Activated naive CD8-positive, alpha-beta T cell treated with anti-CD3 and anti-CD28 coated beads, Interleukin-2, amount 10 ng/mL, durations not matched to agents 7 days and 5 days (primary cell): Measurements from ENCODE around the gene EPHB2. TPM values are rescaled to one million over a fixed set of nuclear protein-coding genes. Genes with fewer than 3 reads are reported as not detected.

Experiments
- ATAC-seq: fragments of 150-1000 bp; cut with Tn5 transposase; one replicate; pipeline ENCODE4 v1.10.0; 2021; ENCODE audit warnings: low read depth, moderate library complexity
- POLR2A ChIA-PET: fragments of 350-600 bp; sonication (Branson Sonifier 250); formaldehyde crosslinking; loops from one replicate; lab custom pipeline; 2021; ENCODE audit warnings: antibody characterized with exemption; lab: Charles Lee
- DNase-seq: peaks from one replicate; pipeline ENCODE4 v3.0.0; 2021
- H3K27ac Mint-ChIP-seq: one replicate; pipeline ENCODE4 v1.8.0; 2022; ENCODE audit warnings: mild to moderate bottlenecking, mixed read lengths
- H3K27me3 Mint-ChIP-seq: one replicate; pipeline ENCODE4 v1.8.0; 2022; ENCODE audit warnings: mild to moderate bottlenecking, moderate library complexity, mixed read lengths
- H3K36me3 Mint-ChIP-seq: one replicate; pipeline ENCODE4 v1.8.0; 2021; ENCODE audit warnings: mild to moderate bottlenecking, mixed read lengths
- H3K4me1 Mint-ChIP-seq: one replicate; pipeline ENCODE4 v1.8.0; 2021; ENCODE audit warnings: mixed read lengths
- H3K4me3 Mint-ChIP-seq: one replicate; pipeline ENCODE4 v1.8.0; 2022; ENCODE audit warnings: mild to moderate bottlenecking, moderate library complexity, mixed read lengths
- H3K9me3 Mint-ChIP-seq: one replicate; pipeline ENCODE4 v1.8.0; 2021; ENCODE audit warnings: mixed read lengths
- total RNA-seq, 2 experiments: library from RNA; stranded (reverse); gene quantifications; one replicate each; pipeline ENCODE4 v1.2.3, GENCODE V29; 2021

The EPHB2 gene
- total RNA-seq, 2 experiments from 2014 or later = 0.25 to 0.26 TPM

DNA sequence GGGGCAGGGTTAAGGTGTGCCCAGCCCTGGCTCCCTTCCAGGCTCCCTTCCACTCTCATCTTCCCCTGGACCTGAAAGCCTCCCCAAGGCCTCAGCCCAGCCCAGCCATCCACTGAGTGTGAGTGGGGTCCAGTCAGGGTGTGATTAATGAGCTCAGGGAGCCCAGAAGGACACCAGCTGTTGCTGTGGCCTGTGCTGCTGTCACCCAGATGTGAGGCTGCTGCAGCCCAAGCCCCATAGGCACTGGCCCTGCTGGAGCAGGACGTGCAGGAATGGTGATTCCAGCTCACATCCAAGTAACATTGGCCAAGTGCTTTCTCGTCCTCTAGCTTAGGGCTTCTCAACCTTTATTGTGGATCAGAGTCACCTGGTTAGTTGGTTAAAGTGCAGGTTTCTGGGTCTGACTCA lies 77.6 kb downstream of the EPHB2 start:
- Mint-ChIP-seq H3K27ac (no peak overlapping the region), H3K4me1 (no peaks in the 10 kb centered on the region), H3K9me3 (no peaks in the 10 kb centered on the region), H3K27me3 (peaks cover 6% of the 10 kb centered on the region), H3K4me3 (no peak overlapping the region), H3K36me3 (no peaks in the 10 kb centered on the region)
- no peak for DNase-seq
- POLR2A ChIA-PET = no interaction called here
- ATAC-seq = no peak

DNA sequence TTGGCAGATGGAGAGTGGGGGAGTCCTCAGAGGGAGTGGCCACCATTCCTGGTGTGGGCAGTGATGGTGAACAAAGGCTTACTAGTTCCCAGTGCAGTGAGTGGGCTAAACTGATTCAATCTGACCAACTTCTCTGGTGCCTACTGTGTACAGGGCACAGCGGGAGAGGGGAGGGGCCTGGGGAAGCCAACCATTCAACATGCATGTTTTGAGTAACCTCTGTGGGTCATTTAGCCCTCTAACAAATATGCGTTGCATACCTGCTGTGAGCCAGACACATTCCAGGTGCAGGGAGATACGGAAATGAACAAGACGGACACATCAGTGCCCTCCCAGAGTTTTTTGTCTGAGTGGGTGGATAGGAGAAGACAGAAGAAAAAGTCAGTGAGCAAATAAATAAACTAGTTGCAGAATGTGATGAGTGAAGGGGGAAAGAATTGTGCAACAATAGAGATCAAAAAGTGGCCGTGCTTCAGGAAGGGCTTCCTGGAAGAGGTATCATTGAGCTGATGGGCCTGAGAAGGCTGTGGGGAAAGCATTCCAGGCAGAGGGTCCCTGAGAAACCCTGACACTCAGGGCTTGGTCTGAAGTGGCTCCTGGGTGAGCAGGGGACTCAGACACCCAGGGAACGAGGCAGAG lies 78.8 kb downstream of the EPHB2 start:
- POLR2A ChIA-PET = no interaction called here

DNA sequence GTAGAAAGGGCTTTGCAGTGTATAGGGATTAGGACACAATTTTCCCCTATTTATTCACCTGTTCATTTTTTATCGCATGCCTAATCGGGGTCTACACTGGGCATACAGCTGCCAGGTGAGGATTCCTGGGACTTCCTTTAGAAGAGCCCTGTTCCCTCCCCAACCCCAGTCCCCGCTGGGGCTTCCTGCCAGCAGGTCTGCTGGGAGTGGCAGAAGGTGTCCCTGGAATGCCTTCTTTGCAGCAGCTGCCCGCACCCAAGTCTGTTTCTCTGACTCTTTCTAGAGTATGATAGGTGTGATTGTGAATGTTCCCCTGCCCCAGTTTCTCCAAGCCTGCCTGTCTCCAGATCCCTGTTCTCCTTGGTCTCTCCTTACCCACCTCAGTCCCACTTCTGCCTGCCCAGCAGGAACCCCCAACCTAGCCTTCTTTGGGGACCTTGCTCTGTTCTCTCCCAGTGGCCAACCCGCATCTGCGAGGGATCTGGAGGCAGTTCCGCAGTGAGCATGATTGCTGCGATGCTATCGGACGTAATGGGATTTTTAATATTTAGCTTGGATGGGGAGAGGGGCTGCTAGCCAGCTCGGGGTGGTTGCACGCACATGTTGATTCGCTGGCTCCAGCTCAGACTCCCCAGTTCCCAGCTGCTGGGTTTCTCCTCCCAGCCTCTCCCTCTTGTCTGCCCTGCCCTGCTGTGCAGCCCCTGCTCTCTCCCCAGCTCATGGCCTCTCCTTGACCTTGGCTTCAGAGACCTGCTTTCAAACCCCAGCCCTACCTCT lies 79.8 kb downstream of the EPHB2 start:
- no peaks in the 10 kb centered on the region for H3K4me1 Mint-ChIP-seq
- DNase-seq = no peak
- no peak for ATAC-seq
- no peak overlapping the region for H3K27ac Mint-ChIP-seq
- no peak overlapping the region for H3K4me3 Mint-ChIP-seq
- H3K9me3 Mint-ChIP-seq = no peaks in the 10 kb centered on the region
- no peaks in the 10 kb centered on the region for H3K36me3 Mint-ChIP-seq
- H3K27me3 Mint-ChIP-seq = peaks cover 6% of the 10 kb centered on the region
- POLR2A ChIA-PET = no interaction called here

More for the DNA sequence above, 78.8 kb downstream of the EPHB2 start:
- Mint-ChIP-seq H3K36me3 (no peaks in the 10 kb centered on the region), H3K27me3 (peaks cover 6% of the 10 kb centered on the region), H3K4me3 (no peak overlapping the region), H3K9me3 (no peaks in the 10 kb centered on the region), H3K27ac (no peak overlapping the region), H3K4me1 (no peaks in the 10 kb centered on the region)
- no peak for ATAC-seq
- DNase-seq = no peak

DNA sequence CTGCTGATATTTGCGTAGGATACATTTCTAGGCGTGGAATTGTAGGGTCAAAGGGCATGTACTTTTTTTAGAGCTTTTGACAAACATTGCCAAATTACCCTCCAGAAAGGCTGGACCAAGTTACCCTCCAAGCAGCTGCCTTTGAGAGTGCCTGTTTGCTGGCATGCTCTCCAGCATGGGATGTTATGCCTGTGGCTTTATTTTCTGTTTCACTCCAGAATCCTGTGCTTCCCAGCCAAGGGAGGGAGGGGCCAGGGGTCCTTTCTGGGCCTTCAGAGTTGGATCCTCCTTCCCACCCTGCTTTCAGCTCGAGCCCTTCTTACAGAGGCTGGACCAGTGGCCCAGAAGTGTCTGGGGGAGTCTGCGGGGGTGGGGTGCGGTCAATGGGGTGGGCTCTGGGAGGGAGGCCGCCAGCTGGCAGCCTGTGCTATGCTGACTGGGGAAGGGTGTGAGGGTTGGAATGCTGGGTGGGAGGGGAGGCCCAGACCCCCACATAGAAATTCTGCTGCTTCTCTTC lies 81.2 kb downstream of the EPHB2 start:
- peaks cover 5% of the 10 kb centered on the region for H3K27me3 Mint-ChIP-seq
- ATAC-seq (no peak), DNase-seq (no peak)
- H3K4me3 Mint-ChIP-seq = no peak overlapping the region
- POLR2A ChIA-PET = no interaction called here
- H3K4me1 Mint-ChIP-seq = no peaks in the 10 kb centered on the region
- no peaks in the 10 kb centered on the region for H3K9me3 Mint-ChIP-seq
- no peaks in the 10 kb centered on the region for H3K36me3 Mint-ChIP-seq
- no peak overlapping the region for H3K27ac Mint-ChIP-seq

DNA sequence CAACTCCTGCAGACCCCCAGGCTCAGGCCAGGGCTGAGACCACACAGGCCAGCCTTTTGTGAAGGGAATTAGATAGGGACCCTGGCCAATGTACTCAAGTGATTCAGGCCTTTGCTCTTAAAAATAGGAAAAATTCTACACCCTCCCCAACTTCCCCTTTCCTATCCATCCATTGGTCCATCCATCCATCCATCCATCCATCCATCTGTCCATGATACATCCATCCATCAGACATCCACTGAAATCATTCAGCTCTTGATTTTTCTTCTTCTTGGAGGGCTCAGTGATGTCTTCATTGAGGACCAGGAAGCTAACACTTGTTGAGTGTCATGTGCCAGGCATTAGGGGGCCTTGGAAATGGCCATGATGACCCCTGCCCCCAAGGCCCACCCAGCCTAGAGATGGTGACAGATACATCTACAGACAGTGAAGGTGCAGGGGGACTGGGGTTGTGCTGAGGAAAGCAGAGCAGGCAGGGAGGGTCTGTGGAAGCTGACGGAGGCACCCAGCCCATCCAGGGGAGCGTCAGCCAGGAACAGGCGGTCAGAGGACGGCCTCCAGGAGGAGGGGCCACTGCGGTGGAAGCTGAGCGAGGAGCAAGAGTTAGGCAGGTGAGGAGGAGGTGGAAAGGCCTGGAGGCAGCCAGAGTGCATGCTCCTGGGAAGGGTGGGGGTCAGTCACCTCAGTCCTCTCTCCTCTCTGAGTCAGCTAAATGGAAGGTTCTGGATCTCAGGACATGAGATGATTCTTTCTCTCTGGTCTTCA lies 81.9 kb downstream of the EPHB2 start:
- no peak for ATAC-seq
- Mint-ChIP-seq H3K27ac (no peak overlapping the region), H3K4me1 (no peaks in the 10 kb centered on the region), H3K36me3 (no peaks in the 10 kb centered on the region), H3K9me3 (no peaks in the 10 kb centered on the region), H3K27me3 (no peaks in the 10 kb centered on the region), H3K4me3 (no peak overlapping the region)
- DNase-seq = no peak
- POLR2A ChIA-PET = no interaction called here

DNA sequence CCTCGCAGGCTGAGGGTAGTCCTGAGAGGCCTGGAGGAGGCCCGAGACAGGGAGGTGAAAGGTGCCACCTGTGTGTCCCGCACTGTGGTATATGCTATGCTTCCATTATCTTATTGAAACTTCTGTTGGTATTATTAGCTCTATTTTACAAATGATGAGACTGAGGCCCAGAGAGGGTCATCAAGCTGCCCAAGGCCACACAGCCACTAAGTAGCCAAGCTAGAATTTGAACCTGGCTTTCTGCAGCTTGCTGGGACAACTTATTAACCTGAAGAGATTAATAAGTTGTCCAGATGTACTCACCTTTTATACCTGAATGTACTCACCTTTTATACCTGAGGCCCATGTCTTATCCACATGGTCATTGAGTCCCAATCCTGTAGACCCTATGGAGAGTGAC lies 83.0 kb downstream of the EPHB2 start:
- Mint-ChIP-seq H3K4me1 (no peaks in the 10 kb centered on the region), H3K27ac (no peak overlapping the region), H3K9me3 (no peaks in the 10 kb centered on the region), H3K4me3 (no peak overlapping the region), H3K36me3 (no peaks in the 10 kb centered on the region), H3K27me3 (no peaks in the 10 kb centered on the region)
- ATAC-seq (no peak), DNase-seq (no peak)
- POLR2A ChIA-PET = no interaction called here

DNA sequence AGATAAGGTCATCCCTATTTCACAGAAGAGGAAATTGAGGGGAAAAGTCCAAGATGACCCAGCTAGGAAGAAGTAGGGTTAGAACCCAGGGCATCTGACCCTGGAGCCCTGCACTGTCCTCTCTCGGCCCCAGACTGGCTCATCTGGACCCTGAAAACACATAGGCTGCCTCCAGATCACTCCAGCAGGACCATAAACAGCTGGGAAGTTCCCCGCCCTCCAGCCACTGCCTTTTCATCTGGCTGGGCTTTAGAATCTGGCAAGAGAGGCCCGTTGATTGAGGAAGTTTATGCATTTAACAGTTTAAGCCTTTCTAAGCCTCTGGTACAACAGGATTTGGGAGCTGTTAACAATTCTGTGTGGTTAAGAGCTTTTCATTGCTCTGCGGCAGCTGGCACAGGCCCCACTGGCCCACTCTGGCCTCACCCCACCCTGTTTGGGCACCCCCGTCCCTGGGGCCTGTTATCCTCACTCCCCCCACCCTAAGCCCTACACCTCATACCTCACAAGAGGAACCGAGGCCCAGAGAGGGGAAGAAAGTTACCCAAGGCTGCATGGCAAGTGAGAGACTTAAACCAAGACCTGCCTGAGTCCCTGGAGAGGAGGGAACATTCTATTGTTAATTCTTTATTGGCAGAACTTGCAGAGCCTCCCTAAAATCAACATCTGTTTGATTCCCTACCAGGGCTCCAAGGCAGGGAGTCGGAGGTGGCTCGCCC lies 84.2 kb downstream of the EPHB2 start:
- Mint-ChIP-seq H3K4me3 (no peak overlapping the region), H3K27ac (no peak overlapping the region), H3K4me1 (no peaks in the 10 kb centered on the region), H3K27me3 (no peaks in the 10 kb centered on the region), H3K36me3 (no peaks in the 10 kb centered on the region), H3K9me3 (no peaks in the 10 kb centered on the region)
- DNase-seq (no peak), ATAC-seq (no peak)
- POLR2A ChIA-PET = no interaction called here

DNA sequence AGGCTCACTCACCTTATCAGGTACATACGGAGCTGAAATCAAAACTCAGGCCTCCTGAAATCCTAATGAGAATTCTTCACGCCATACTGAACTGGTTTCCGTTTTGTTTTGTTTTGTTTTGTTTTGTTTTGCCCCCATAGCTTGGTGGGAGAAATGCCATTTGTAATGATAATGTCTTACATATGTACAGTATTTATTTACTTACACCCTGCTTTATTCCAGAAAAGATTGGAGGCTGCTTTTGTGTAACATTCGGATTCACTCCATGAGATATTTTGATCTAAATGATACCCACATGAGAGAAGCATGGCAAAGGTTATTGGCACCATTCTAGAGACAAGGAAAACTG lies 84.7 kb downstream of the EPHB2 start:
- no peak overlapping the region for H3K4me3 Mint-ChIP-seq
- no peaks in the 10 kb centered on the region for H3K4me1 Mint-ChIP-seq
- no peak for DNase-seq
- ATAC-seq = no peak
- no peaks in the 10 kb centered on the region for H3K36me3 Mint-ChIP-seq
- no peak overlapping the region for H3K27ac Mint-ChIP-seq
- no peaks in the 10 kb centered on the region for H3K27me3 Mint-ChIP-seq
- POLR2A ChIA-PET = no interaction called here
- no peaks in the 10 kb centered on the region for H3K9me3 Mint-ChIP-seq

DNA sequence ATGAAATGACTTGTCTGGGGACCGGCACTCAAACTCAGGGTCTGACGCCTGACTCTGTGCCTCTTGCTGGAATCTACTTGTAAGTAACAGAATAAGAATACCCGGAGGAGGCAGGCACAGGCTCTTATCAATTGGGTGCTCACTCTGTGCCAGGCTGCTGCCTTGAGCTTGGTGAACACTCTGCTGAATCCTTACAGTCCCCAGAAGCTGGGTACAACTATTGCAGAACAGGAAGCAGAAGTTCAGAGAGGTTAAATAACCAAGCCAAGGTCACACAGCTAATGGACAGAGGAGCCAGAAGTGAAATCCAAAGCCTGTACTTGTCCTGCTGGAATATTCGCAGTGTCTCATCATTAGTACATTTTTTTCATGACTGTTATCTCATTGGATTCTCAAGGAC lies 86.0 kb downstream of the EPHB2 start:
- Mint-ChIP-seq H3K36me3 (no peaks in the 10 kb centered on the region), H3K4me3 (no peak overlapping the region), H3K27me3 (no peaks in the 10 kb centered on the region), H3K9me3 (no peaks in the 10 kb centered on the region), H3K4me1 (no peaks in the 10 kb centered on the region), H3K27ac (no peak overlapping the region)
- DNase-seq (no peak), ATAC-seq (no peak)
- POLR2A ChIA-PET = no interaction called here

DNA sequence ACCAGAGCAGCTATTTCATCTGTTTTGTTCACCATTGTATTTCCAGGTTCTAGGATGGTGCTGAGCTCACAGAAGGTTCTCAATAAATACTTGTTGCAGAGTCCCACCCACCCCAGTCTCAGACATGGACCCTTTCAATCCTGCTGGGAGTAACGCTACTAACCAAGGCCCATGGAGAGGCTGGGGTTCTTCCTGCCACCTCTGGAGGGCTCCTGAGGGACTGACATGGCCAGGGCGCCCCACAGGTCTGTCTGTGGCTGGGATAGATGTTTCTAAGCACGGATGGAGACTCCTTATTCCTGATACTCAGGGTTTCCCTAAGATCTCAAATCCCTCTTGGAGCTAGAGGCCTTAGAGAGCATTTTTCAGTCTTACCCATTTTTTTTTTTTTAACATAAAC lies 87.4 kb downstream of the EPHB2 start:
- Mint-ChIP-seq H3K4me1 (no peaks in the 10 kb centered on the region), H3K27me3 (no peaks in the 10 kb centered on the region), H3K9me3 (no peaks in the 10 kb centered on the region), H3K36me3 (no peaks in the 10 kb centered on the region), H3K4me3 (no peak overlapping the region), H3K27ac (no peak overlapping the region)
- ATAC-seq = no peak
- no peak for DNase-seq
- POLR2A ChIA-PET = no interaction called here

DNA sequence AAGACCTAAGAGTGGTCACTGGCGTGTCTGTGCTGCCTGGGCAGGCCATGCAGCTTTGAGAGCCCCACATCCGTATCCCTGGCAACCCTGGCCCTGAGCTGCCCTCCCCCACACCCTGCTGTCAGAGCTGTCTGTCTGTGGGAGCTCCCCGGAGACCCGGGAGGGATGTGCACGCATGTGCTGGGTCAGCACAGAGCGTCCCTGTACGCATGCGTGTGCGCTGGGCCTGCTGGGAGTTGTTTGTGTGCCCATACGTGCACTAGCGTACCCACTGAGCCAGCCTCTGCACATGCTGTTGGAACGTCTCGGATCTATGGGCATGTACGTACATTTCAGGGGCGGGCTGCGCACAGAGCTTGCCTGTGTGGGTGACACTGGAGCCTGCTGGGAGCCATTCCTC lies 89.3 kb downstream of the EPHB2 start:
- DNase-seq (no peak), ATAC-seq (no peak)
- Mint-ChIP-seq H3K4me3 (no peak overlapping the region), H3K27ac (no peak overlapping the region), H3K27me3 (peaks cover 2% of the 10 kb centered on the region), H3K4me1 (no peaks in the 10 kb centered on the region), H3K36me3 (no peaks in the 10 kb centered on the region), H3K9me3 (no peaks in the 10 kb centered on the region)
- POLR2A ChIA-PET = no interaction called here

DNA sequence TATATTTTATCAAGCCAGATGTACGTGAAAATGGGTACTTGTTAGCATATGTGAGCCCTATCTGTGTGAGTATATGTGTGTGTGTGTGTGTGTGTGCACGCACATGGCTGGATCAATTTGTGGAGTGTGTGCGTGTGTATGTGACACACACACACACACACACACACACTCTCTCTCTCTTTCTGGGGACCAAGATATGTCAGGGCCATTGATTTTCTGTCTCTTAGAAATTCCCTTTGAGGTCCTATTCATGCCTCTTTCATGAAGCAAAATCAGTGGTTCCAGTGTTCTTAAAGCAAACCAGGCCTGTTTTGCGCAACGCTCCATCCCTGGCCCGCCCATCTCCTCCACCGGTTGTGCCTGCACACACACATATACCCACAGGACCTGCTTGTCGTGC lies 90.0 kb downstream of the EPHB2 start:
- no peak for DNase-seq
- POLR2A ChIA-PET = no interaction called here

DNA sequence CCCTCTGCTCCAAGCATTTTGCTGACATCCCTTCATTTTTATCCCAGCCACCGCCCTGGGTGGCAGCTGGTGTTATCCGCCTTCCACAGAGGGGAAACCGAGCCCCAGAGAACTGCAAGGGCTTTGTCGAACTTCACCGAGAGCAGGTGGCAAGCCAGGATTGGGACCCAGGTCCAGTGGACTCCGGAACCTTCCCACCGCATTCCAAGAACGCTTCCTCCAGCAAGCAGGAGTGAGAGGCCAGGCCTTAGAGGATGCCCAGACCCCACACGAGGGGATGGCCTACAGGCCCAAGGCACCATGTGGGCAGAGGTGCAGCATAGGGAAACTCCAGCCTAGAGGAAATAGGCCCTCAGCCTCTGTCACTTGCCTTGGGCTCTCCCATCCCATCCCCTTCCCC lies 90.7 kb downstream of the EPHB2 start:
- Mint-ChIP-seq H3K9me3 (no peaks in the 10 kb centered on the region), H3K27me3 (peaks cover 2% of the 10 kb centered on the region), H3K36me3 (no peaks in the 10 kb centered on the region), H3K4me1 (no peaks in the 10 kb centered on the region), H3K4me3 (no peak overlapping the region), H3K27ac (no peak overlapping the region)
- POLR2A ChIA-PET = no interaction called here
- no peak for ATAC-seq
- no peak for DNase-seq

More for the DNA sequence above, 90.0 kb downstream of the EPHB2 start:
- no peaks in the 10 kb centered on the region for H3K4me1 Mint-ChIP-seq
- peaks cover 2% of the 10 kb centered on the region for H3K27me3 Mint-ChIP-seq
- H3K4me3 Mint-ChIP-seq = no peak overlapping the region
- no peaks in the 10 kb centered on the region for H3K9me3 Mint-ChIP-seq
- no peaks in the 10 kb centered on the region for H3K36me3 Mint-ChIP-seq
- no peak overlapping the region for H3K27ac Mint-ChIP-seq
- ATAC-seq = no peak
